Measurements from ENCODE around the gene KCNMA1. TPM values are rescaled to one million over a fixed set of nuclear protein-coding genes. Genes with fewer than 3 reads are reported as not detected.

KCNMA1 gene
- total and polyA plus RNA-seq, 10 of the 15 experiments (the other 5 are each of a cell fraction or from before 2014, with no cell fraction given): 8.5 to 77.0 (median 21.3) TPM

DNA sequence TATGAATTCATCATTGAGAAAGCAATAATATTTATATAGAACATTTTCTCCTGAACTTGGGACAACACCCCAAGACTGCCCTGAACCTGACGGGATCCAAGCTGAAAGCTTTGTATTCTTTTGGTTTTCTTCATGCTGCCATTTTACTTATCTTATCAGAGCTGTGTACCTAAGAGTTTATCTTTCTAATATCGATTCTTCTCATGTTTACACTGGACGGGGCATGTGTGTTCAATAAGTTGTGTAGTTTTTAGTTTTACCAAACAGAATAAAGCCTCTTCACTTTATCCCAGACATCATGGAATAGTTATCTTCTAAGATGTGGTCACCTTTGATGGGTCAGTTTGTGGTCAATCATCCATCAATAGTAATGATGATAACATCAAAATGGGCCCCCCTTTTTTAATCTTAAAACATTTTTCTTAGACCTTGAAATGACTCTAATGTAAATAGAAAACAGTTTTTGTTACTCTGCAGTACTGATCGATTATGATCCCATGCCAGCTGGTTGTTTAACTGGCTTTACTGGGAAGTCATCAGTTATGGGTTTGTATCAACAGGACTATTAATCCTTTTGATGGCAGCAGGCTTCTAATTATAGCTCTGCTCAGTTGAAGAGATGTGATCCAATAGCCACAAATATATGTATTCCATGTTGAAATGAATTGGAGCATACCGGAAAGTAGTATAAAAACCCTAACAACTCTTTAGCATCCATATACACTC lies 446.1 kb downstream of the KCNMA1 start:
- intact Hi-C loops (cut with micrococcal nuclease; ENCODE audit: unreplicated experiment): no loop called here
- FAIRE-seq: no peak
- no peaks in the 10 kb centered on the region for H3K79me2 ChIP-seq (ENCODE audit: control insufficient read depth, insufficient read depth, low read length)
- no peak overlapping the region for H3K4me2 ChIP-seq (ENCODE audit: control insufficient read depth, insufficient read depth)
- H3K27ac ChIP-seq (ENCODE audit: control insufficient read depth, insufficient read depth): no peak overlapping the region
- H2AFZ ChIP-seq (ENCODE audit: control insufficient read depth, low read depth, low read length): no peak overlapping the region
- RAD21 ChIA-PET (ENCODE audit: unreplicated experiment): interaction anchor here (0.6 to 1.2 kb wide), 3 partner anchors 17 to 450 kb away, joined by 3 to 4 read pairs (median 3); no protein-coding TSS in a partner anchor
- 52% methylated on average over 5 of the region's 5 CpGs for WGBS (ENCODE audit: insufficient coverage, insufficient replicate concordance, low lambda C conversion rate, missing lambda C conversion rate)
- TF ChIP-seq SIN3A (IDR thresholded peaks at IDR 0.05; ENCODE audit: low read depth, low read length) (no peak), RUNX3 (IDR thresholded peaks at IDR 0.05; ENCODE audit: low read length) (no peak), CBX5 (IDR thresholded peaks at IDR 0.05; ENCODE audit: low read depth) (no peak), CBX3 (IDR thresholded peaks at IDR 0.05; ENCODE audit: borderline replicate concordance, low read depth) (no peak), BACH1 (IDR thresholded peaks at IDR 0.05; ENCODE audit: borderline replicate concordance) (no peak), ZNF217 (IDR thresholded peaks at IDR 0.05) (no peak), ZBTB4 (CRISPR knock-in tag; IDR thresholded peaks at IDR 0.05) (no peak), GATAD2B (conservative IDR thresholded peaks at IDR 0.05; ENCODE audit: low read depth) (no peak), POLR2A (IDR thresholded peaks at IDR 0.05; ENCODE audit: low read depth, low read length) (no peak), SMAD5 (IDR thresholded peaks at IDR 0.05; ENCODE audit: low read depth) (no peak), SMARCA5 (IDR thresholded peaks at IDR 0.05) (no peak), NFIC (IDR thresholded peaks at IDR 0.05; ENCODE audit: low read depth, low read length) (no peak), RAD51 (IDR thresholded peaks at IDR 0.05) (no peak), MTA2 (IDR thresholded peaks at IDR 0.05; ENCODE audit: low read depth) (no peak)
- in situ Hi-C loops (cut with MboI): no loop called here
- SMC1A ChIA-PET (ENCODE audit: uncharacterized antibody, unreplicated experiment): interaction anchor here (1.2 to 1.5 kb wide), 6 partner anchors 13 to 520 kb away, joined by 3 to 5 read pairs (median 3); no protein-coding TSS in a partner anchor
- no peaks in the 10 kb centered on the region for H3K4me1 ChIP-seq (ENCODE audit: control insufficient read depth, insufficient read depth, low read length)
- H3K9ac ChIP-seq (ENCODE audit: control insufficient read depth, insufficient read depth, low read length): no peak overlapping the region
- ATAC-seq: no peak
- H3K27me3 ChIP-seq (replicated peaks in 1 of 2; ENCODE audit: control insufficient read depth in 2 of 2, insufficient read depth in 2 of 2, low read length in 1 of 2): peaks cover 0 to under 1% of the 10 kb centered on the region in 2 experiments; a peak in 1 of 4 replicates
- H3K9me3 ChIP-seq (replicated peaks; ENCODE audit: control insufficient read depth, insufficient read depth, low read length): no peaks in the 10 kb centered on the region
- no peak for DNase-seq (ENCODE audit: low read depth, low spot score)
- no peak overlapping the region for H3K4me3 ChIP-seq
- CTCF ChIA-PET: interaction anchor here (0.8 to 3.7 kb wide), 9 partner anchors 16 to 522 kb away, joined by 3 to 20 read pairs (median 4); no protein-coding TSS in a partner anchor
- no peaks in the 10 kb centered on the region for H4K20me1 ChIP-seq (ENCODE audit: control insufficient read depth, insufficient read depth)
- H3K36me3 ChIP-seq (ENCODE audit: control insufficient read depth in 2 of 2, insufficient read depth in 2 of 2, low read length in 1 of 2): no peaks in the 10 kb centered on the region
- POLR2A ChIA-PET: no interaction called here
- no TSS peak for BruUV-seq (replicated peaks)
